ENCODE measurements around the gene RNU6-8.

Gene RNU6-8

DNA sequence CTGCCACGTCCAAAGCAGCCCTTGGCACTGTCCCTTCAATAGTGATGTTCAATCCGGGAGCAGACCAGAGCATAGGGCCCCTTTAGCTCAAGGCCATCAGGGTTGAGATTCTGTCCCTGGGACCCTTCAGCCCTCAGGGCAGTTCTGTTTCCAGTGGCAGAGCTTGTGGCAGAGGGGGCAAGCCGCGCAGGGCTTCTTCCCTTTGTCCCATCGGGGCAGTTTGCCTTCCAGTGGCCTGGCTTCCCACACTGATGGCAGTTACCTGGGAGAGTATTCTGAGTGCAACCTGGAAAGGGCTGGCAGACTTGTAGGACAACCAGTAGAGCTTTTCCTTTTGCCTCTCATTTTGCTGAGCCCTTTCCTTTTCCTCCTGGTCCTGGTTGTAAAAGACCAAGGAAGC lies 43.7 kb upstream of the RNU6-8 start:
- no peak overlapping the region for H3K4me2 ChIP-seq (ENCODE audit: low read depth, low read length)
- H3K27me3 ChIP-seq (replicated peaks; ENCODE audit: insufficient read depth, low read length): no peaks in the 10 kb centered on the region
- H3F3A ChIP-seq (ENCODE audit: insufficient read depth, low read length): no peaks in the 10 kb centered on the region
- H3K9me3 ChIP-seq (replicated peaks; ENCODE audit: insufficient read depth, low read length): no peaks in the 10 kb centered on the region
- H3K4me3 ChIP-seq (ENCODE audit: low read length): no peak overlapping the region
- no peaks in the 10 kb centered on the region for H3K4me1 ChIP-seq (ENCODE audit: low read length)
- H3K9ac ChIP-seq (ENCODE audit: low read length): no peak overlapping the region
- no peaks in the 10 kb centered on the region for H3K9me2 ChIP-seq (replicated peaks; ENCODE audit: insufficient read depth, low read length)
- no peak for DNase-seq
- no peaks in the 10 kb centered on the region for H3K79me2 ChIP-seq (ENCODE audit: low read length)
- no peak overlapping the region for H2AFZ ChIP-seq (ENCODE audit: low read length)
- no peaks in the 10 kb centered on the region for H4K20me1 ChIP-seq (ENCODE audit: insufficient read depth, low read length)
- no peaks in the 10 kb centered on the region for H3K36me3 ChIP-seq (replicated peaks; ENCODE audit: insufficient read depth, low read length)
- H3K27ac ChIP-seq (ENCODE audit: low read length): no peak overlapping the region
- no peak for TF ChIP-seq EZH2 (optimal IDR thresholded peaks at IDR 0.05; ENCODE audit: low read depth, low read length)
- TF ChIP-seq, protein P1, sequence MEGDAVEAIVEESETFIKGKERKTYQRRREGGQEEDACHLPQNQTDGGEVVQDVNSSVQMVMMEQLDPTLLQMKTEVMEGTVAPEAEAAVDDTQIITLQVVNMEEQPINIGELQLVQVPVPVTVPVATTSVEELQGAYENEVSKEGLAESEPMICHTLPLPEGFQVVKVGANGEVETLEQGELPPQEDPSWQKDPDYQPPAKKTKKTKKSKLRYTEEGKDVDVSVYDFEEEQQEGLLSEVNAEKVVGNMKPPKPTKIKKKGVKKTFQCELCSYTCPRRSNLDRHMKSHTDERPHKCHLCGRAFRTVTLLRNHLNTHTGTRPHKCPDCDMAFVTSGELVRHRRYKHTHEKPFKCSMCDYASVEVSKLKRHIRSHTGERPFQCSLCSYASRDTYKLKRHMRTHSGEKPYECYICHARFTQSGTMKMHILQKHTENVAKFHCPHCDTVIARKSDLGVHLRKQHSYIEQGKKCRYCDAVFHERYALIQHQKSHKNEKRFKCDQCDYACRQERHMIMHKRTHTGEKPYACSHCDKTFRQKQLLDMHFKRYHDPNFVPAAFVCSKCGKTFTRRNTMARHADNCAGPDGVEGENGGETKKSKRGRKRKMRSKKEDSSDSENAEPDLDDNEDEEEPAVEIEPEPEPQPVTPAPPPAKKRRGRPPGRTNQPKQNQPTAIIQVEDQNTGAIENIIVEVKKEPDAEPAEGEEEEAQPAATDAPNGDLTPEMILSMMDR (IDR thresholded peaks at IDR 0.05; ENCODE audit: low read length): no peak
- TF ChIP-seq EZH2phosphoT487 (IDR thresholded peaks at IDR 0.05; ENCODE audit: low read length): no peak

DNA sequence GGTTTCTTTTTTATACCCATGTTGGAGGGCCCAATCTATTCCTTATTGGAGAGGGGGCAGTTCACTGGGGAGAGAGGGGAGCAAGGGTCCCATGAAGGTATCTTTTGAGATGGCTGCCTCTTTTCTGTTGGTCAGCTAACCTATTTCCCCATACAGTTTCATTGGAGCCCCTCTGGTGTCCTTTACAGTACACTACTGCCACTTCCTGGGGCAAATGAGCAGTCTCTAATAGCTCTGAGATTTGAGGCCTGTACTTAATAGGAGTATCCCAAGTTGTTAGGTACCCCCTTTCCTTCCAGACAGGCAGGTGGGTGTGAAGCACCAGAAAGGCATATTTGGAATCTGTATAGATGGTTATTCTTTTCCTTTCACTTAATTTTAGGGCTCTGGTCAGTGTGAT lies 41.3 kb upstream of the RNU6-8 start:
- Histone ChIP-seq H2AFZ (ENCODE audit: low read length) (no peak overlapping the region), H3F3A (ENCODE audit: insufficient read depth, low read length) (no peaks in the 10 kb centered on the region), H3K9me2 (replicated peaks; ENCODE audit: insufficient read depth, low read length) (no peaks in the 10 kb centered on the region), H3K36me3 (replicated peaks; ENCODE audit: insufficient read depth, low read length) (no peaks in the 10 kb centered on the region), H3K4me3 (ENCODE audit: low read length) (no peak overlapping the region), H3K4me2 (ENCODE audit: low read depth, low read length) (no peak overlapping the region), H3K4me1 (ENCODE audit: low read length) (no peaks in the 10 kb centered on the region), H3K27me3 (replicated peaks; ENCODE audit: insufficient read depth, low read length) (no peaks in the 10 kb centered on the region), H3K9me3 (replicated peaks; ENCODE audit: insufficient read depth, low read length) (no peaks in the 10 kb centered on the region), H3K79me2 (ENCODE audit: low read length) (no peaks in the 10 kb centered on the region), H3K9ac (ENCODE audit: low read length) (no peak overlapping the region), H4K20me1 (ENCODE audit: insufficient read depth, low read length) (no peaks in the 10 kb centered on the region), H3K27ac (ENCODE audit: low read length) (no peak overlapping the region)
- no peak for DNase-seq
- TF ChIP-seq, protein P1 (IDR thresholded peaks at IDR 0.05; ENCODE audit: low read length): no peak
- TF ChIP-seq EZH2 (optimal IDR thresholded peaks at IDR 0.05; ENCODE audit: low read depth, low read length): no peak
- no peak for TF ChIP-seq EZH2phosphoT487 (IDR thresholded peaks at IDR 0.05; ENCODE audit: low read length)

DNA sequence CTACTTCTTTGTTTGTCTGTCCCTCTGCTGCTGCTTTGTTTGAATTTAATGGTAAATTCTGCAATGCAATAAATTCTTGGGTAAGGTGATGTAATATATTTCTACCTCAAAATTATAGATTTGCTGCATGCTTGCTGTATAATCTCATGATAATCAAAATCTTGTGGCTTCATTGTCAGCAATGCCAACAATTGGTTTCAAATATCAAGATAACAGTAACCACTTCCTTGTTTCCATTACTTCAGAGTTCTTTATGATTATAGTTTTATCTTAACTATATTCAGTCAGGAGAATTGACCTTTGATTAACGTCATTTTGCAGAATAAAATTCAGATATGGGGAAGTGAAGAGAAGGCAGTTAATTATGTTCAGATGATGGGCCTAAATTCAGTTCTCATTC lies 30.2 kb upstream of the RNU6-8 start:
- Histone ChIP-seq H2AFZ (ENCODE audit: low read length) (no peak overlapping the region), H3K4me2 (ENCODE audit: low read depth, low read length) (no peak overlapping the region), H3K79me2 (ENCODE audit: low read length) (no peaks in the 10 kb centered on the region), H3K27ac (ENCODE audit: low read length) (no peak overlapping the region), H3K4me3 (ENCODE audit: low read length) (no peak overlapping the region), H3K27me3 (replicated peaks; ENCODE audit: insufficient read depth, low read length) (no peaks in the 10 kb centered on the region), H3K9me3 (replicated peaks; ENCODE audit: insufficient read depth, low read length) (no peaks in the 10 kb centered on the region), H3K9me2 (replicated peaks; ENCODE audit: insufficient read depth, low read length) (no peaks in the 10 kb centered on the region), H3K9ac (ENCODE audit: low read length) (no peak overlapping the region), H3K36me3 (replicated peaks; ENCODE audit: insufficient read depth, low read length) (no peaks in the 10 kb centered on the region), H4K20me1 (ENCODE audit: insufficient read depth, low read length) (no peaks in the 10 kb centered on the region), H3F3A (ENCODE audit: insufficient read depth, low read length) (no peaks in the 10 kb centered on the region), H3K4me1 (ENCODE audit: low read length) (no peaks in the 10 kb centered on the region)
- no peak for TF ChIP-seq EZH2phosphoT487 (IDR thresholded peaks at IDR 0.05; ENCODE audit: low read length)
- no peak for TF ChIP-seq EZH2 (optimal IDR thresholded peaks at IDR 0.05; ENCODE audit: low read depth, low read length)
- DNase-seq: no peak

DNA sequence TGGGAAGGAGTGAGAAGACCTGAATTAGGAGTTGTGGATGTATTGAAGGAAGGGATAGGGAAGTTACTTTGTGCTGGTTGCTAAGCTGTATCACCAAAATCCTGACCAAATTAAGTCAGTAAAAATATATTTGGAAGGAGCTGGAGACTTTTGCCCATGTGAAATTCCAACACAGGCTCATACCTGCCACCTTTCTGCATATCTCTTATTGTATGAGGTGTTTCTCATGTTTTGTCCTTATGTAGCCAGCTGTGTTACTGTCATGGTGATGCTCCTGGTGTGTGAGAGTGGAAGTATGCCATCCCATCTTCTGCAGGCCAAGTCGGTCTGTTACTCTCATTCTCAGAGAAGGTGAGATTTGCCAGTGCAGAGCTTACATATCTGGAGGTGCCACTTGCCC lies 29.4 kb upstream of the RNU6-8 start:
- no peak overlapping the region for H3K4me2 ChIP-seq (ENCODE audit: low read depth, low read length)
- no peak overlapping the region for H3K9ac ChIP-seq (ENCODE audit: low read length)
- H4K20me1 ChIP-seq (ENCODE audit: insufficient read depth, low read length): no peaks in the 10 kb centered on the region
- H3K9me2 ChIP-seq (replicated peaks; ENCODE audit: insufficient read depth, low read length): no peaks in the 10 kb centered on the region
- H3K36me3 ChIP-seq (replicated peaks; ENCODE audit: insufficient read depth, low read length): no peaks in the 10 kb centered on the region
- no peak overlapping the region for H3K27ac ChIP-seq (ENCODE audit: low read length)
- no peak overlapping the region for H2AFZ ChIP-seq (ENCODE audit: low read length)
- H3K27me3 ChIP-seq (replicated peaks; ENCODE audit: insufficient read depth, low read length): no peaks in the 10 kb centered on the region
- TF ChIP-seq, protein P1 (IDR thresholded peaks at IDR 0.05; ENCODE audit: low read length): no peak
- TF ChIP-seq EZH2phosphoT487 (IDR thresholded peaks at IDR 0.05; ENCODE audit: low read length) (no peak), EZH2 (optimal IDR thresholded peaks at IDR 0.05; ENCODE audit: low read depth, low read length) (no peak)
- no peaks in the 10 kb centered on the region for H3K4me1 ChIP-seq (ENCODE audit: low read length)
- H3K9me3 ChIP-seq (replicated peaks; ENCODE audit: insufficient read depth, low read length): no peaks in the 10 kb centered on the region
- H3K79me2 ChIP-seq (ENCODE audit: low read length): no peaks in the 10 kb centered on the region
- DNase-seq: no peak
- H3F3A ChIP-seq (ENCODE audit: insufficient read depth, low read length): no peaks in the 10 kb centered on the region
- no peak overlapping the region for H3K4me3 ChIP-seq (ENCODE audit: low read length)
